Measurements from ENCODE around the gene DAGLB.
"Not testable (repeated sequence)": the region's sequence is repeated elsewhere in the genome, so short reads cannot be mapped to it uniquely, and the experiment has no call there.

The DAGLB gene

DNA sequence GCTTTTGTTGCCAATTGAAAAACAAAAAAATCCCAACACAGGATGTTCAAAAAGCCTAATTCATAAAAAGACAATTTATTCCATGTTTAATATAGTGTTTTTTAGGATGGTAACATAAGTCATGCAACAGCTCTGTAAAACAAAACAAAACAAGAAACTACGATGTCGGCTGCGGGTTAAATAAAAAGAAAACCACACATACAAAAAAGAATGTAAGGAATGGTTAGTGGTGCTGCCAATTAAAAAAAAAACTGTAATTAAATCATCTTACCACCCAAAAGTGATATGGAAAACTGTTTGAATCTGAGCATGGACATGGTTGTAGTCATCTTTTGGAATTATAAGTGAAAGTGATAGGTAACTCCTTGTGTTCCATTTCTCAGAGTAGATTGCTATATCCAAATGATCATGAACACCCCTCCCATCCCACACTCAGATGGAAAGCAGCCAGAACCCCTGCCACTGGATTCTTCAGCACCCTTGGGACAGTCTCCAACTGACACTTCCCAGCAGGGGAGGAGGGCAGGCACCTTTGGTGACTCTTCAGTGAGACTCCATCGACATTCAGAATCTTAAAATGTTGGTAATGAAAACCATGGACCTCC is 14.3 kb upstream of the DAGLB start:
- no peak for DNase-seq (ENCODE audit: low read depth)

DNA sequence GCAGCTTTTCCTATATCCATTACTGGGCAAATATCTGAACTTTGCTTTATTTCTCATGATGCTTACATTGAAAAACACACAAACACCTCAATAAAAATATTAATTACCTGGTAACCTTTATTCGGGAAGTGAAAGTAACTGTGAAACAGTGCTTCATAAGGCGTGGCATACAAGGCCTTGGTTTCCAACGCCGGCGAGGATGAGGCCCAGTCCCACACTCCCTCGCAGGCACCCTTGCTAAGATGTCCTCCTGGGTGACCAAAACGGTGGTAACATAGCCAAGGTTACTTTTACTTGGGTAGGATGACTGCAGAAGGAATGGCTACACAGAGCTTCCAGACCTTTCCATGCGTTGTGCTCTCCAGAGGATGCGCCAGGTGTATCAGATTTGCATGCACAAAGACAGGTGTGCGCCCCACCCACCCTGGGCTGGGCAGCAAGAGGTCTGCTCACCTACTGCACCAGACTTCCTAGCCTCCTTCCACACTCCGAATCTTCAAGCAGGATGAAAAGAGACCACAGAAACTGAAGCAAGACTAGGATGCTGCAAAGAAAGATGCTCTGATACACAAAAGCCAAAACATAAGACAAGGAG is 13.3 kb upstream of the DAGLB start:
- no peak for DNase-seq (ENCODE audit: low read depth)

DNA sequence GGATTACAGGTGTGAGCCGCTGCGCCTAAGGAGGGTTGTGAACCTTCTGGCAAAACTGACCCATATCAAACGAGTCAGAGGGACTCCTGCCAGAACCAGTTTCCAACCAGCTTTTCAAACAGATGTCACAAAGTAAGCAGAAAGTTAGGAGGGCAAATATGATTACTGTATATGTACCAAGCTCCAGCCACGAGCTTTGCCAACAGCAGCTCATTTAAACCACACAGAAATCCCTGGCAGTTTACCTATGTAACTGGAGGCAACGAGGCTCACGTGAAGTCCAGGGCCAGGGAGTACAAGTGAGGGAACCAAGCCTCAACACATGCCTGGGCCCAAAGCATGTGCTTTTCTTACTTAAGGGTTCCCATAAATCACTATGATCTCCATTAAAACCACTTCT is 12.5 kb upstream of the DAGLB start:
- no peak for DNase-seq (ENCODE audit: low read depth)

DNA sequence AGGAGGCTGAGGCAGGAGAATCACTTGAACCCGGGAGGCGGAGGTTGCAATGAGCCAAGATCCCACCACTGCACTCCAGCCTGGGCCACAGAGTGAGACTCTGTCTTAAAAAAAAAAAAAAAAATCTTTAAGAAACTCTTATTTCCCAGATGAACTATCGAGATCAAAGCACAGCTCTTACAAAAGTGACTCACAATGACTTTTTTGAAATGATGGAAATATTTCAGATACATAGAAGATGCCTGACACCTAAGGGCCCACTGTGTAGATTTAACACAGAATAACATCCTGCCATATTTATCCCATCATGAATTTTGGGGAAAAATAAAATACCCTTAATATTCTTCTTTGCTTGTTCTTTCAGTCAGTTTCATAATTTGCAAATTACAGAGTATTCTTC is 10.9 kb upstream of the DAGLB start:
- not testable (repeated sequence) for DNase-seq (ENCODE audit: low read depth)

- DNase-seq (ENCODE audit: low read depth) = no peak
These were observed 6.0 kb upstream of the DAGLB start for GRCh38 chr7:6453734-6454133.

DNA sequence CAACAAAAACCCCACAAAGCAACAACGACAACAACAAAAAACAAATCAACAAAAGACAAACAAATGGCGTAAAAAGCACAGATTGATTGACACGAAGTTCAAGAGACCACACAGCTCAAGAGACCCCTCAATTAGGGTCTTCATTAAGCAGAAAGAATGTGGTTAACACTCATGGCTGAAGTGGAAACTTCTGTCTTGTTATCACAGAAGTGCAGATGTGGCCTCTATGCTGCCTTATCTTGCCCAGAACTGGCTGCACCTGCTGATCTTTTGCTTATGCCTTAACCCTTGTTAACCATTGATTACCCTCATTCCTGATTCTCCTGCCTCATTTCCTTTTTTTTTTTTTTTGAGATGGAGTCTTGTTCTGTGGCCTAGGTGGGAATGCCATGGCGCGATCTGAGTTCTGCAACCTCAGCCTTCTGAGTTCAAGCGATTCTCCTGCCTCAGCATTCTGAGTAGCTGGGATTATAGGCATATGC is 3.5 kb upstream of the DAGLB start:
- DNase-seq (ENCODE audit: low read depth) = no peak

DNA sequence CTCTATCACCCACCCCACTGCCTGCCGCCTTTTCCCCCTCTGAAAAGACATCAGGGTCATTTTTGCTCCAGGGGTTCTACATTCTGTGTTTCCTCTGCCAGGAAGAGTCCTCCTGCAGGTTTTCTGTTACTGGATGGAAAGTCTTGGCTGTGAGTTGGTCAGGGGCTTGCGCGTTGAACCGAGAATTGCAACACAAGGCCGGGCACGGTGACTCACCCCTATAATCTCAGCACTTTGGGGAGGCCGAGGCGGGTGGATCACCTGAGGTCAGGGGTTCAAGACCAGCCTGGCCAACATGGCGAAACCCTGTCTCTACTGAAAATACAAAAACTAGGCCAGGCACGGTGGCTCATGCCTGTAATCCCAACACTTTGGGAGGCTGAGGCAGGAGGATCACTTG is 2.8 kb upstream of the DAGLB start:
- not testable (repeated sequence) for DNase-seq (ENCODE audit: low read depth)

- not testable (repeated sequence) for DNase-seq (ENCODE audit: low read depth)
These were observed 2.1 kb upstream of the DAGLB start for GRCh38 chr7:6449884-6450283.

DNA sequence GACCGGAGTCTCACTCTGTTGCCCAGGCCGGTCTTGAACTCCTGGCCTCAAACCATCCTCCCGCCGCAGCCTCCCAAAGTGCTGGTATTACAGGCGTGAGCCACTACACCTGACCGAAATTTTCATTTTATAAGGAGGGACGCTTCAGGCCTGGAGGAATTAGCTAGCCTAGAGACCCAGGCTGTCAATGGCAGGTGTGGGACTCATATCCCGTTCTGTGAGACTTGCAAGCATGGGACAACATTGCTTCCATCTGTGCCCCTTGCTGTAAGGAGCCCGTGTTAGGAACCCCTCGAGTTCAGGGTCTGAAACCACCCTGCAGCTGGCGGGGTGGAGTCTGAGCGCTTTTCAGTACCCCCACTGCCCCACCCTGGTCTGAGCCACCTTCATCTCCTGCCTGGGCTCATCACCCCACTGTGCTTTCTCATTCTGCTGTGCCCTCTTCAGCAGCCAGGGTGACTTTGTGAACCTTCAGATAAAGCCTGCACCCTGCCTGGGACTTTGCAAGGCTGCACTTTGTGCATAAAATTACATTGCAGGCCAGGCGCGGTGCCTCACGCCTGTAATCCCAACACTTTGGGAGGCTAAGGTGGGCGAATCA is 1.3 kb upstream of the DAGLB start:
- no peak for DNase-seq (ENCODE audit: low read depth)

DNA sequence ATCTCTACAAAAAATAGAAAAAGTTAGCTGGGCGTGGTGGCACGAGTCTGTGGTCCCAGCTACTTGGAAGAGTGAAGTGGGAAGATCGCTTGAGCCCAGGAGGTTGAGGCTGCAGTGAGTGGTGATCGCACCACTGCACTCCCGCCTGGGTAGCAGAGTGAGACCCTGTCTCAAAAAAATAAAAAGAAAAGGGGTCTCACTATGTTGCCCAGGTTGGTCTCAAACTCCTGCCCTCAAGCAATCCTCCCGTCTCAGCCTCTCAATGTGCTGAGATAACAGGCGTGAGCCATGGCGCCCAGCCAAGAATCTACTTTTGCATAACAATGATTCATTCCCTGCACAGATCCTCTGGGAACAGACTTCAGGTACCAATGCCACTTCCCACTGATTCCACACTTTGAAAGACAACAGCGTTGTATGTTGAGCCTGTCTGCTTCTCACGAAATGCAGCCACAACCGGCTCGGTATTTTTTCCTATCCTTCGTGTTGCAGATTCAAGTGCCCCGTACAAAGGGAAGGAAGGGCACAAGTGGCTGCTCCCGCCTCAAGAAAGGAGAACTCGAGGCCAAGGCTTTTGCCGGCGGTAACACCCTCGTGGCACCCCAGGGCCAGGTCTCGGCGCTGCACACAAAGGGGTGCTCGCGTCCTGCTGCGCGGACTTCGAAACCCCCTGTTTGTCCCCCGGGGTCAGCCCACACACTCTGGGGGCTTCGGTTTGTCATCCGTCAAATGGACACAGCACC is 745 bp downstream of the DAGLB start:
- DNase-seq (ENCODE audit: low read depth) = no peak

DNA sequence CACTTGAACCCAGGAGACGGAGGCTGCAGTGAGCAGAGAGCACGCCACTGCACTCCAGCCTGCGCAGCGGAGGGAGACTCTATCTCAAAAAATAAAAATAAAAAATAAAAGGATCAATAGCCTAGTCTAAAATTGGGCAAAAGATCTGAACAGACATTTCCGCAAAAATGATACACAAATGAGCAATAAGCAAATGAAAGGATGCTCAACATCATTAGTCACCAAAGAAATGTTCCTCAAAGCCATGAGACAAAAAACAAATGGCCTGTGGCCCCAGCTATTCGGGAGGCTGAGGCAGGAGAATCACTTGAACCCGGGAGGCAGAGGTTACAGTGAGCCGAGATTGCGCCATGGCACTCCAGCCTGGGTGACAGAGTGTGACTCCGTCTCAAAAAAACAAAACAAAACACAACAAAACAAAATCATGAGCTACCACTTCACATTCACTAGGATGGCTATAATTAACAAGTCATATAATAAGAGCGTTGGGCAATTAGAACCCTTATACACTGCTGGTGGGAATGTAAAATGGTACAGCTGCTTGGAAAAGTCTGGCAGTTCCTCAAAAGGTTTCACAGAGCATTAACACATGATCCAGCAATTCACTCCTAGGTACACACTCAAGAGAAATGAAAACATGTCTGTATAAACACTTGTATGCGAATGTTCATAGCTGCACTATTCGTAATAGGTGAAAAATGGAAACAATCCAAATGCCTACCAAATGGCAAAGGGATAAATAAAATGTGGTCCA is 3.1 kb downstream of the DAGLB start:
- no peak for DNase-seq (ENCODE audit: low read depth)

GRCh38 chr7:6443372-6443941 is 4.3 kb downstream of the DAGLB start:
- no peak for DNase-seq (ENCODE audit: low read depth)

GRCh38 chr7:6442114-6442513 is 5.6 kb downstream of the DAGLB start:
- no peak for DNase-seq (ENCODE audit: low read depth)

GRCh38 chr7:6440381-6440780 is 7.4 kb downstream of the DAGLB start:
- no peak for DNase-seq (ENCODE audit: low read depth)

DNA sequence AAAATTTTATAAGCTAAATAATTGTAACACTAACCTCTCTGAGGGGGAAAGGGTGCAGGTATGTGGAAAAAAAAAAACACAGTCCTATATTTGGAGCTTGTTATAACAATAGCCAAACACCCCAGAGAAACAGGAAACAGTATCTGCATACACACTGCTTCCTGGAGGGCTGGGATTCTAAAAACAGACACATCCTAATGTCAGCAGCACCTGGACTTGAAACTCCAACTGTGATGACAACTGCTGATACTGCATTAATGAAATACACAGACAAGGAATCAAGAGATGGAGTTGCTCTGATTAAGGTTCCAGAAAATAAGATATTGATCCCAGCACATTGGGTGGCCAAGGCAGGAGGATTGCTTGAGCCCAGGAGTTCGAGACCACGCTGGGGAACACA is 9.3 kb downstream of the DAGLB start:
- DNase-seq (ENCODE audit: low read depth) = no peak

DNA sequence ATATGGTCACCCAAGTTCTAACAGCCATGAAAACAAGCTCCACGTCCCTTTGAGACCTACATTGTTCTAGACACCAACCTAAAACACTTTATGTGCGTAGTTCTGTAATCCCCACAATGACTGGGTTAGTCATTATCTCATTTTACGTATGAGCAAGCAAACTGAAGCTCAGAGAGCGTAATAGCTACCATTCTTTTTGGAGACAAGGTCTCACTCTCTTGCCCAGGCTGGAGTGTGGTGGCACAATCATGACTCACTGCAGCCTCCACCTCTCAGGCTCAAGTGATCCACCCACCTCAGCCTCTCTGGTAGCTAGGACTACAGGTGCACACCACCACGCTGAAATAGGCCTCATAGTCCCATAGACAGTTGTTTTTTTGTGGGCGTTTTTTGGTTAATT is 10.5 kb downstream of the DAGLB start:
- no peak for DNase-seq (ENCODE audit: low read depth)

- DNase-seq (ENCODE audit: low read depth) = no peak
These were observed 11.4 kb downstream of the DAGLB start for GRCh38 chr7:6436385-6436685.

DNA sequence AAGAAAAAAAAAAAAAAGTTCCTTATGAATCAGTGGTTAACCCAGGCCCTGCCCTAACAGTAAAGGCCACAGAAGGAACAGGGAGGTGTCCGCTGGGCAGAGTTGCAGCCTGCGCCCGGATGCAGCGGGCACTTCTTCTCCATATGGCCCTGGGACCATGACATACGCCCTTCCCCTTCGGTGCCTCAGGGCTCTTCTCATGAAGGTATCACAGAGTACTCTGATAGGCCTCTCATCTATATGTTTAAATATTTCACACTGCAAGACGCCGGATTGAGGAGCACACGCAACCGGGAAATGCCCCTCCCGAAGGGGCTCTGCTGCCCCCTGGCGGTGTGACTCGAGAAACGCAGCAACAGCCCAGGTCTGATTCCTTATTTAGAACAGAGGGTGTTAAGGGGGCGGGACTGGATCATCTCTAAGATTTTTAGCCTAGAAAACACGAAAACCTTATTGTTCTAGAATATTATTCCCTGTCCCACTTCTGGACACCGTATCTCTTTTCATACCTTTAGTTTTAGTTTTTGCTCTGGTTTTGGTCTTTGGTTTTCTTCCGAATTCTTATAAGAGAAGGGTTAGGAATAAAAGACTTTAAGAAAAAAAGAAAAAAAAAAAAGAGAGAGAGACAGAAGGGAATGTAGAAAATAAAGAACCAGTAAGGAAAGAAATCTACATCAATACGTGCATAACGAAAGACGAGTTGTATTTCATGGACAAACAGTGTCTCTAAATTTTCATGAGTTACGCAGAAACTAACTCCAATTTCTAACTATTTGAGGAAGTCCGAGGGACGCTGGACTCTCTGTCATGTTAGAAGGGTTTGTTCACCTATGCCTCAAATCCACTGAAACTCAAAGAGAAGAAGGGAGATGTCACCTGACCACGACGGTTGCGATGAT is 12.0 kb downstream of the DAGLB start:
- DNase-seq (ENCODE audit: low read depth) = peak; percentile 82

DNA sequence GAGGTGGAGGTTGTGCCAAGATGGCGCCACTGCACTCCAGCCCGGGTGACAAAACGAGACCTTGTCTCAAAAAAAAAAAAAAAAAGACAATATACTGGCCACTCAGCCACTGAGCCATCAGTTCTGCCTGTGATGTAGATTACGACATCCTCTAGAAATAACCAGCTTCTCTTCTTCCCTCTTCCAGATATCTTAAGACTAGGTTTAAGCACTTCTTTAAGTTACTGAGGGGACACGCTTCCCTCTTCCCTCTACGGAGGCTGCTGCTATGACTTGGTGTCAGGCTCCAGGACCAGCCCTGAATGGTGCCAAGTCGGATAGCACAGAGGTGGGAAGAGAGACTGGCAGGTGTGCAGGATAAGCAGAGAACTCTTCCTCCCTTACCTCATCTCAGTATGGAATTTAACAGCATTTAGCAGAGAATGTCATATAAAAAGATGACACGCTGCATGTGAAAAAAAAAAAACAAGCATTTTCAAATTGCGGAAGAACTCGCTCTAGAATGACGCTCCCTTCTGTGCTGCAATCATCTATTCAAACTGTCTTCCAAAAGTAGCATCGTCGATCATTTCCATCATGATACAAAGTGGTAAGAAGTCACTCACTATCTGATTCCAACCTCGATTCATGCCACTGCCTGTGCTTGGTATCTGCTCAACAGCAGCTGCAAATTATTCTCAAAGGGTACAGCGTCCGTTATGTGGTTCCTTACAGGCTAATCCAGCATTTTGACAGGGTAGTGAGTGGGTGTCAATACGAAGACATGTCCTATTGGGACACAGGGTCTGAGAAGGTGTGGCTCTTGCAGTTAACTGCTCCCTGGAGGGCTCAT is 13.8 kb downstream of the DAGLB start:
- no peak for DNase-seq (ENCODE audit: low read depth)

GRCh38 chr7:6432781-6433180 is 15.0 kb downstream of the DAGLB start:
- no peak for DNase-seq (ENCODE audit: low read depth)

Data from activated gamma-delta T cell treated with anti-CD3 and anti-CD28 coated beads, Interleukin-2, amount 50 U/mL, for 16 hours (primary cell).